Measurements from ENCODE around the gene ANKRD33B.
A peak's percentile ranks its signal among the peaks of the same experiment; 100 is the strongest.

Gene ANKRD33B

DNA sequence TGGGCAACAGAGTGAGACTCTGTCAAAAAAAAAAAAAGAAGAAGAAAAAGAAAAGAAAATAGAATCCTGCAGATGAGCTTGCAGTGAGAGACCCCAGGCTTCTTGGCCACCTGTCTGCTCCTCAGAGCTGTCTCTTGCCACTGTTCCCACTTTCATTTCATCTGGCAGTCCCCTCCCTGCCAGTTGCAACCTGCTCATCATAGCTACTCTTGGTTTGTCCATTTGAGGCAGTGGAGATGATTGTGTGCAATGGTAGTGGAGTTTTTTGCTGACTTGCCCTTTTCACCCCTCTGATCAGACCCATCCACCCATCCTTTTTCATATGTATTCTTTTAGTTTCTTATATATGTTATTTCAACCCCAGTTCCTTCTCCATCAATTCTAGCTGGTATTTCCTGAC, 28.7 kb downstream of the ANKRD33B start:
- Histone ChIP-seq H3K4me3 (ENCODE audit: low read depth in 1 of 2, low read length in 2 of 2) (no peak overlapping the region), H3K4me1 (ENCODE audit: insufficient read depth, low read length) (no peaks in the 10 kb centered on the region), H3K27me3 (ENCODE audit: control insufficient read depth in 1 of 2, insufficient read depth in 2 of 2, low read length in 2 of 2) (no peaks in the 10 kb centered on the region), H3K36me3 (ENCODE audit: insufficient read depth, low read length) (no peaks in the 10 kb centered on the region), H3K9me3 (ENCODE audit: low read length) (no peaks in the 10 kb centered on the region), H3K9ac (ENCODE audit: low read length) (no peak overlapping the region), H3K27ac (ENCODE audit: low read depth, low read length) (no peak overlapping the region)

DNA sequence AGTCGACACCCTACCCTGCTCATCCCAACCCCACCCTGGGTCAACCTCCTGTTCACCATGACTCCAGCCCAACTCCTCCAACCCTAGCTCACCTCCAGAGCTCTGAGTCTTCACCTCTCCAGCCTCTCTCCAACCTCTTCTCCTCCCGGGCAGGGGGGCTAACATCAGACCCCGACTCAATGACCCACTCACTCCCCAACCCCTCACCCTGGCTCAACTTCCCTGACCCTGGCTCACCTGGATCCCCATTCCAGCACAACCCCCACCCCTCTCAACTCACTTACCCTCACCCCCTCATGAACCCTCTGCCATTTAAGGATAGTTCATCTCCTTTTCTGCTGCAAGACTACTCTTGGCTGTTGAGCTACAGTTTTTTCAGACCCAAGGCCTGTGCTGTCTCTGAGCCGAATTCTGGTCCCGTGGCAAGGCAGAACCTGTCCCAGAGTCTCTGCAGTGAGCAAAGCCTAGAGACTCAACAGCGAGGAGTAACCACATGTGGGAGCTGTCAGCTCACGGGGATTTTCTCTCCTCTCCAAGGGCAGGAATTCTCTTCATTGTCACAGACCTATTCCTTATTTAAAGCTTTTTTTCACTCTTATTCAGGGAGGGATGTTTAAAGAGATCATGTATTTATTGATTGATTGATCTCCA, 29.8 kb downstream of the ANKRD33B start:
- no peaks in the 10 kb centered on the region for H3K9me3 ChIP-seq (ENCODE audit: low read length)
- H3K36me3 ChIP-seq (ENCODE audit: insufficient read depth, low read length), result no peaks in the 10 kb centered on the region
- H3K9ac ChIP-seq (ENCODE audit: low read length), result no peak overlapping the region
- no peak overlapping the region for H3K27ac ChIP-seq (ENCODE audit: low read depth, low read length)
- no peaks in the 10 kb centered on the region for H3K27me3 ChIP-seq (ENCODE audit: control insufficient read depth in 1 of 2, insufficient read depth in 2 of 2, low read length in 2 of 2)
- H3K4me3 ChIP-seq (ENCODE audit: low read depth in 1 of 2, low read length in 2 of 2), result no peak overlapping the region
- H3K4me1 ChIP-seq (ENCODE audit: insufficient read depth, low read length), result no peaks in the 10 kb centered on the region

DNA sequence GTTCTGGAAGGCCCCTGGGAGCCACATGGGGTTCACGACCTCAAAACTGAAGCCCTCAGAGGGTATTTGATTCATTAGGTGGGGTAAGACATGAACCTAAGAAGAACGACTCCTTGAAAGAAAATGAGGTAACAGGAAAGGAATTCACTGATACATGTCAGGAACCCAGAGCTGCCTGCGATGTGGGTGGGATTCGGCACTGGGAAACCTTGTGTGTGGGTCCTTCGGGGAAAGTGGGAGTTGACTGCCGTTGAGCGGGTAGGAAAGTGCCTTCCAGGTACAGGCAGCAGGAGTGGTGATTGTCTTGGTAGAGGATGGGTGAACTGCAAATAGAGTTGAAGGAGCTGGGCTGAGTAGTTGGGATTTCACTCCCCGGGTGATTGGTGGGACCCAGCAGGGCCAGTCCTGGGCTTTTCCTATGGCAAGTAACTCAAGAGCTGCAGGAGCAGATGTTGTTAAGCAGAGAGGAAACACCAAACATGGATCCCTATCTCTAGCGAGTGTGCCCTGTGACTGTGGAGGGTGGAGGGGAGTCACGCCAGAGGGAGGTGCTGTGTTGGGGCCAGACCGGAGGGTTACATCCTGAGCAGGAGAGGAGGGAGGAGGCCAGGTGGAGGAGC, 30.8 kb downstream of the ANKRD33B start:
- no peaks in the 10 kb centered on the region for H3K36me3 ChIP-seq (ENCODE audit: insufficient read depth, low read length)
- H3K27ac ChIP-seq (ENCODE audit: low read depth, low read length), result no peak overlapping the region
- no peak overlapping the region for H3K4me3 ChIP-seq (ENCODE audit: low read depth in 1 of 2, low read length in 2 of 2)
- H3K27me3 ChIP-seq (ENCODE audit: control insufficient read depth in 1 of 2, insufficient read depth in 2 of 2, low read length in 2 of 2), result no peaks in the 10 kb centered on the region
- no peaks in the 10 kb centered on the region for H3K4me1 ChIP-seq (ENCODE audit: insufficient read depth, low read length)
- H3K9me3 ChIP-seq (ENCODE audit: low read length), result no peaks in the 10 kb centered on the region
- no peak overlapping the region for H3K9ac ChIP-seq (ENCODE audit: low read length)

DNA sequence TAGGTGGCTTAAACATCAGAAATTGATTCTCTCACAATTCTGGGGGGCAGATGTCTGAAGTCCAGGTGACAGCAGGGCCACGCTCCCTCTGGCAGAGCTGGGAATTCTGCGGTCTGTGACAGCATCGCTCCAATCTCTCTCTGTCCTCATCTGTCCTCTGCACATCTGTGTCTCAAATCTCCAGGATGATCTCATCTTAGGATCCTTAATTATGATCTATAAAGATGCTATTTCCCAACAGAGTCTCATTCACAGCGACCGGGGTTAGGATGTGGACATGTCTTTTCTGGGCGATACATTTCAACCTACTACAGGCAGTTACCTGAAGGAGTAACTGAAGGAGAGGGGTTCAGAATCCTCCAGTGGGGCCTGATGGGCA, 31.4 kb downstream of the ANKRD33B start:
- H3K4me3 ChIP-seq (ENCODE audit: low read depth in 1 of 2, low read length in 2 of 2), result no peak overlapping the region
- no peaks in the 10 kb centered on the region for H3K9me3 ChIP-seq (ENCODE audit: low read length)
- H3K9ac ChIP-seq (ENCODE audit: low read length), result no peak overlapping the region
- H3K4me1 ChIP-seq (ENCODE audit: insufficient read depth, low read length), result no peaks in the 10 kb centered on the region
- H3K36me3 ChIP-seq (ENCODE audit: insufficient read depth, low read length), result no peaks in the 10 kb centered on the region
- no peaks in the 10 kb centered on the region for H3K27me3 ChIP-seq (ENCODE audit: control insufficient read depth in 1 of 2, insufficient read depth in 2 of 2, low read length in 2 of 2)
- H3K27ac ChIP-seq (ENCODE audit: low read depth, low read length), result no peak overlapping the region

DNA sequence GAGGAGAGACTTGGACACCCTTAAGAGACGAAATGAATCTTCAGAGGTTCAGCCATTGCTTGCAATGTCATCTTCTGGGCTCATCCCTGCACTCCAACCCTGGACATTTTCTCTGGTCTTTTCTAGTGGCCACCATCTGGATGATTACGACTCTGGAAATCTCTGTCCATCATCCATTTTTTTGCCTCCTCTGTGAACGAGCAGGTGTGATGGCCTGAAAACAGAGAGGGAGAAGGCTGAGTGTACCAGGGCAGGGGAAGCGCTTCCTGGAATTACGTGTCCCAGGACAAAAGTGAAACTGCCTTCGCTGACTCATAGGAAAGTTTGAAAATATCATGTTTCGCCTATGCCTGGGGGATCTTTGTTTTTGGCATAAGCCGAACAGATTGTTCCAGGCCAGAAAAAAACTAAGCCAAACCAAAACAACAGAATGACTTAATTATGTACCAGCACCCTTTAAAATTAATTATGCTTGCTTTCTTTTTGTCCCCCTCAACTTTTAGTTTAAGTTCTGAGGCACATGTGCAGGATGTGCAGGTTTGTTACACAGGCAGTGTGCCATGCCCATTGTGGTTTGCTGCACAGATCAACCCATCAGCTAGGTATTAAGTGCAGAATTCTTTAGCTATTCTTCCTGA, 31.9 kb downstream of the ANKRD33B start:
- H3K27me3 ChIP-seq (ENCODE audit: control insufficient read depth in 1 of 2, insufficient read depth in 2 of 2, low read length in 2 of 2), result no peaks in the 10 kb centered on the region
- peak overlapping the region in 1 of 2 donors; percentile 3 for H3K4me3 ChIP-seq (ENCODE audit: low read depth in 1 of 2, low read length in 2 of 2)
- no peaks in the 10 kb centered on the region for H3K4me1 ChIP-seq (ENCODE audit: insufficient read depth, low read length)
- H3K27ac ChIP-seq (ENCODE audit: low read depth, low read length), result no peak overlapping the region
- no peaks in the 10 kb centered on the region for H3K36me3 ChIP-seq (ENCODE audit: insufficient read depth, low read length)
- H3K9me3 ChIP-seq (ENCODE audit: low read length), result no peaks in the 10 kb centered on the region
- H3K9ac ChIP-seq (ENCODE audit: low read length), result no peak overlapping the region

DNA sequence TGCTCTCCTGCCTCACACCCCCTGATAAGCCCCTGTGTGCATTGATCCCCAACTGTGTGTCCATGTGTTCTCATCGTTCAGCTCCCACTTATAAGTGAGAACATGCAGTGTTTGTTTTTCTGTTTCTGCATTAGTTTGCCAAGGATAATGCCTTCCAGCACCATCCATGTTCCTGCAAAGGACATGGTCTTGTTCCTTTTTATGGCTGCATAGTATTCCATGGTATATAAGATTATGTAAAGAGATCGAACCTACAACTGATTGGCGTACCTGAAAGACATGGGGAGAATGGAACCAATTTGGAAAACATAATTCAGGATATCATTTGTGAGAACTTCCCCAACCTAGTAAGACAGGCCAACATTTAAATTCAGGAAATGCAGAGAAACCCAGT, 32.4 kb downstream of the ANKRD33B start:
- Histone ChIP-seq H3K4me1 (ENCODE audit: insufficient read depth, low read length) (no peaks in the 10 kb centered on the region), H3K36me3 (ENCODE audit: insufficient read depth, low read length) (no peaks in the 10 kb centered on the region), H3K27ac (ENCODE audit: low read depth, low read length) (no peak overlapping the region), H3K9me3 (ENCODE audit: low read length) (no peaks in the 10 kb centered on the region), H3K4me3 (ENCODE audit: low read depth in 1 of 2, low read length in 2 of 2) (peak overlapping the region in 1 of 2 donors; percentile 3), H3K27me3 (ENCODE audit: control insufficient read depth in 1 of 2, insufficient read depth in 2 of 2, low read length in 2 of 2) (no peaks in the 10 kb centered on the region), H3K9ac (ENCODE audit: low read length) (no peak overlapping the region)

DNA sequence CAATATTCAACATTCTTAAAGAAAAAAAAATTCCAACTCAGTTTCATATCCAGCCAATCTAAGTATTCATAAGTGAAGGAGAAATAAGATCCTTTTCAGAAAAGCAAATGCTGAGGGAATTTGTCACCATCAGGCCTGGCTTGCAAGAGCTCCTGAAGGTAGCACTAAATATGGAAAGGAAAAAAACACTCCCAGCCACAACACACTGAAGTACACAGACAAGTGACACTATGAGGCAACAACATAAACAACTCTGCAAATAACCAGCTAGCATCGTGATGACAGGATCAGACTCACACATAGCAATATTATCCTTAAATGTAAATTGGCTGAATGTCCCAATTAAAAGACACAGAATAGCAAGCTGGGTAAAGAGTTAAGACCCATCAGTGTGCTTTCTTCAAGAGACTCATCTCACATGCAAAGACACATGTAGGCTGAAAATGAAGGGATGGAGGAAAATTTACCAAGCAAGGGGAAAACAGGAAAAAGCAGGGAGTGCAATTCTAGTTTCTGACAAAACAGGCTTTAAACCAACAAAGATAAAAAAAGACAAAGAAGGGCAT, 33.1 kb downstream of the ANKRD33B start:
- H3K9ac ChIP-seq (ENCODE audit: low read length), result no peak overlapping the region
- H3K27ac ChIP-seq (ENCODE audit: low read depth, low read length), result no peak overlapping the region
- no peak overlapping the region for H3K4me3 ChIP-seq (ENCODE audit: low read depth in 1 of 2, low read length in 2 of 2)
- no peaks in the 10 kb centered on the region for H3K36me3 ChIP-seq (ENCODE audit: insufficient read depth, low read length)
- H3K4me1 ChIP-seq (ENCODE audit: insufficient read depth, low read length), result peaks cover 5% of the 10 kb centered on the region
- H3K27me3 ChIP-seq (ENCODE audit: control insufficient read depth in 1 of 2, insufficient read depth in 2 of 2, low read length in 2 of 2), result no peaks in the 10 kb centered on the region
- no peaks in the 10 kb centered on the region for H3K9me3 ChIP-seq (ENCODE audit: low read length)

DNA sequence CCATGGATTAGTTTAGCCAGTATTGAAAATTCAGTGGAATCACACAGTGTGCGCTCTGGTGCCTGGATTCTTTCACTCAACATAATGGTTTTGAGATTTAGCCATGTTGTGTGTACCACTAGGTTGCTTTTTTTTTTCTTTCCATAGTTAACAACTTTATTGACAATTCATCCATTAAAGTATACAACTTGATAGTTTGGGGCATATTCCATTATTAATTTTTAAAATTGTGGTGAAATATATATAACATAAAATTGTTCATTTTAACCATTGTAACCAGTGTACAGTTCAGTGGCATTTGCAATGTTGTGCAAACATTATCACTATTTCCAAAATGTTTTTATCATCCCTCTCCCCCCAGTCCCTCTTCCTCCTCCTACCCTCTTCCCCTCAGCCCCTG, 35.2 kb downstream of the ANKRD33B start:
- Histone ChIP-seq H3K4me1 (ENCODE audit: insufficient read depth, low read length) (peaks cover 11% of the 10 kb centered on the region), H3K27me3 (ENCODE audit: control insufficient read depth in 1 of 2, insufficient read depth in 2 of 2, low read length in 2 of 2) (no peaks in the 10 kb centered on the region), H3K9ac (ENCODE audit: low read length) (no peak overlapping the region), H3K4me3 (ENCODE audit: low read depth in 1 of 2, low read length in 2 of 2) (no peak overlapping the region), H3K27ac (ENCODE audit: low read depth, low read length) (no peak overlapping the region), H3K9me3 (ENCODE audit: low read length) (no peaks in the 10 kb centered on the region), H3K36me3 (ENCODE audit: insufficient read depth, low read length) (no peaks in the 10 kb centered on the region)

DNA sequence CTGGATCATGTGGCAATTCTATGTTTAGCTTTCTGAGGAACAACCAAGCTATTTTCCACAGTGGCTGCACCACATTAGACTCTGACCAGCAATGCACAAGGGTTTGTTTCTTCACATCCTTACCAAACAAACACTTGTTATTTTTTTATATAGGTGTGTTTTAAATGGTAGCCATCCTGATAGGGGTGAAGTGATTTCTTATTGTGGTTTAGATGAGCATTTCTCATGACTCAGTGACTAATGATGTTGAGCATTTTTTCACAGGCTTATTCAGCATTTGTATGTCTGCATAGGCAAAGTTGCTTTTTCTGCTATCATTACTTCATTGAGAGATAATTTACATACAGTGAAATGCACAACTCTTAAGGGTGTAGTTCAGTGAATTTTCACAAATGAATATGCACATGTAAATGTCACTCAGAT, 36.0 kb downstream of the ANKRD33B start:
- Histone ChIP-seq H3K36me3 (ENCODE audit: insufficient read depth, low read length) (no peaks in the 10 kb centered on the region), H3K27me3 (ENCODE audit: control insufficient read depth in 1 of 2, insufficient read depth in 2 of 2, low read length in 2 of 2) (no peaks in the 10 kb centered on the region), H3K4me3 (ENCODE audit: low read depth in 1 of 2, low read length in 2 of 2) (no peak overlapping the region), H3K9me3 (ENCODE audit: low read length) (no peaks in the 10 kb centered on the region), H3K9ac (ENCODE audit: low read length) (no peak overlapping the region), H3K4me1 (ENCODE audit: insufficient read depth, low read length) (peaks cover 11% of the 10 kb centered on the region), H3K27ac (ENCODE audit: low read depth, low read length) (no peak overlapping the region)

DNA sequence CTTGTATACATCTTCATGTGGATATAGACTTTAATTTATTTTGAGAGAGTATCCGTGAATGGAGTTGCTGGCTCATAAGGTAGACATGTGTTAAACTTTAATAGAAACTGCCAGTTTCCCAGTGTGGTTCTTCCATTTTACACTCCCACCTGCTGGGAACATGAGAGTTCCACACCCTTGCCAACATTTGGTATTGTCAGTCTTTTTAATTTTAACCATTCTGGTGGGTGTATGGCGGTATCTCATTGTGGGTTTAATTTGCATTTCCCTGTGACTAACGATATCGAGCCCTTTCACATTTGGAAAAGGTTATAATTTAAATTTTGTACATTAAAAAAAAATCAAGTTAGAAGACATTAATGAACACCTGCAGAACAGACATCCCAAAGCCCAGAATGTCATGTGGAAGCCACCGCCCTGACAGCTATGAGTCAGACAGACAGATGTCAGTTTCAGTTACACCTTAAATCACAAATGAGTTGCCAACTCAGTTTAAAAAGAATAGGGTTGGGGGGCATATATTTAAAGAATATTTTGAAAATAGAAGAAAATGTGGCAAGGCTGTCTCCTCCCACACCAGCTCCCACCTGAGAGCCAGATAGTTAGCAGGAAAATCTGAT, 36.9 kb downstream of the ANKRD33B start:
- H3K27ac ChIP-seq (ENCODE audit: low read depth, low read length), result no peak overlapping the region
- no peaks in the 10 kb centered on the region for H3K9me3 ChIP-seq (ENCODE audit: low read length)
- H3K9ac ChIP-seq (ENCODE audit: low read length), result no peak overlapping the region
- no peaks in the 10 kb centered on the region for H3K27me3 ChIP-seq (ENCODE audit: control insufficient read depth in 1 of 2, insufficient read depth in 2 of 2, low read length in 2 of 2)
- H3K36me3 ChIP-seq (ENCODE audit: insufficient read depth, low read length), result no peaks in the 10 kb centered on the region
- H3K4me3 ChIP-seq (ENCODE audit: low read depth in 1 of 2, low read length in 2 of 2), result peak overlapping the region in 1 of 2 donors; percentile 6
- peaks cover 11% of the 10 kb centered on the region for H3K4me1 ChIP-seq (ENCODE audit: insufficient read depth, low read length)

DNA sequence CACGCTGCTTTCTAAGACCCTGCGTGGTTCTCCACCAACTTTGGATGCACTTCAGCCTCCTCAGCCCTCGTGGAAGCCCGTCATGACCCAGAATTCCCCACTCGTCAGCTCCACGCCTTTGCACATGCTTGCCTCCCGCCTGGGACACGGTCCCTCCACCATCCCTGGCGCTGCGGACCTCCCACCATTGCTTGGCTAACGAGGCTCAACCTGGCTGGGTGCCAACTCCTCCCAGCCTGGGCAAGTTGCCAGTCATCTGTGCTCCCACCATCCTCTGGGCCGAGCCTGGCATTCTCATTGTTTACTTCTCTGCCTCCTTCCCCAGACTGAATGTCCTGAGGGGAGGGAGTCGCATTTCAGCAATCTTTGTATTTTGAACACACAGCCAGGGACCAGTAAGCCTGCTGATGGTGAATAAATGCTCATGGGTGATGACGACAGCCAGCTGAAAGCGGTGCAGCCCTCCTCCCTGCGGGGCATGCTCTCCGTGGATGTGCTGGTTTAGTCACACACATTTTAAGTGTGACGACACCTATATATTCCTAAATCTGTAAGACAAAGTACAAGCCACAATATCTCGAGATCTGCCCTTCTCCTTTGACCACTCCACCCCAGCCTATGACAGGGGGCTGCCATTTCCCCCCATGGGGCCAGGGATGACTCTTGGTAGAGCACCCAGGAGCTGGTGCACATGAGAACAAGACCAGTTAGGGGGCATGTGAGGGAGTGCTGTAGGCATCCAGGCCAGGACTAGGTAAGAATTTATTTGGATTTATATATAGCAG, 37.6 kb downstream of the ANKRD33B start:
- peaks cover 11% of the 10 kb centered on the region for H3K4me1 ChIP-seq (ENCODE audit: insufficient read depth, low read length)
- no peaks in the 10 kb centered on the region for H3K27me3 ChIP-seq (ENCODE audit: control insufficient read depth in 1 of 2, insufficient read depth in 2 of 2, low read length in 2 of 2)
- H3K27ac ChIP-seq (ENCODE audit: low read depth, low read length), result peak overlapping the region; percentile 24
- peak overlapping the region in 1 of 2 donors; percentile 6 for H3K4me3 ChIP-seq (ENCODE audit: low read depth in 1 of 2, low read length in 2 of 2)
- H3K9me3 ChIP-seq (ENCODE audit: low read length), result no peaks in the 10 kb centered on the region
- no peak overlapping the region for H3K9ac ChIP-seq (ENCODE audit: low read length)
- H3K36me3 ChIP-seq (ENCODE audit: insufficient read depth, low read length), result no peaks in the 10 kb centered on the region

All from muscle layer of colon (tissue), 2 donors.